ENCODE data around the gene TUBB. TPM values are rescaled to one million over a fixed set of nuclear protein-coding genes. Genes with fewer than 3 reads are reported as not detected.

The TUBB gene
- total and polyA plus RNA-seq, 4 donors, result 115 to 533 (median 210) TPM

GRCh38 chr6:30670760-30671527, 49.2 kb upstream of the TUBB start:
- H3K4me3 ChIP-seq (ENCODE audit: low read depth in 1 of 3, low read length in 3 of 3), result no peak overlapping the region
- peaks cover 5 to 38% (median 18%) of the 10 kb centered on the region in 4 donors for H3K4me1 ChIP-seq (ENCODE audit: control insufficient read depth in 4 of 4, insufficient read depth in 4 of 4, low read length in 3 of 4)
- 90% methylated on average over 27 of the region's 27 CpGs for WGBS
- DNase-seq (ENCODE audit: low spot score), result no peak
- peaks cover 0 to 30% (median 11%) of the 10 kb centered on the region in 4 donors for H3K36me3 ChIP-seq (ENCODE audit: control insufficient read depth in 4 of 4, insufficient read depth in 3 of 4, low read depth in 1 of 4, low read length in 3 of 4)
- no peak overlapping the region for H3K27ac ChIP-seq (ENCODE audit: low read depth in 1 of 2, low read length in 2 of 2)
- no peak overlapping the region for H3K9ac ChIP-seq (ENCODE audit: low read depth in 1 of 2, low read length in 2 of 2)
- TF ChIP-seq, protein P1, sequence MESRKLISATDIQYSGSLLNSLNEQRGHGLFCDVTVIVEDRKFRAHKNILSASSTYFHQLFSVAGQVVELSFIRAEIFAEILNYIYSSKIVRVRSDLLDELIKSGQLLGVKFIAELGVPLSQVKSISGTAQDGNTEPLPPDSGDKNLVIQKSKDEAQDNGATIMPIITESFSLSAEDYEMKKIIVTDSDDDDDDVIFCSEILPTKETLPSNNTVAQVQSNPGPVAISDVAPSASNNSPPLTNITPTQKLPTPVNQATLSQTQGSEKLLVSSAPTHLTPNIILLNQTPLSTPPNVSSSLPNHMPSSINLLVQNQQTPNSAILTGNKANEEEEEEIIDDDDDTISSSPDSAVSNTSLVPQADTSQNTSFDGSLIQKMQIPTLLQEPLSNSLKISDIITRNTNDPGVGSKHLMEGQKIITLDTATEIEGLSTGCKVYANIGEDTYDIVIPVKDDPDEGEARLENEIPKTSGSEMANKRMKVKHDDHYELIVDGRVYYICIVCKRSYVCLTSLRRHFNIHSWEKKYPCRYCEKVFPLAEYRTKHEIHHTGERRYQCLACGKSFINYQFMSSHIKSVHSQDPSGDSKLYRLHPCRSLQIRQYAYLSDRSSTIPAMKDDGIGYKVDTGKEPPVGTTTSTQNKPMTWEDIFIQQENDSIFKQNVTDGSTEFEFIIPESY (IDR thresholded peaks at IDR 0.05), result no peak
- H3K9me3 ChIP-seq (ENCODE audit: control insufficient read depth in 4 of 4, low read length in 3 of 4), result no peaks in the 10 kb centered on the region
- H3K27me3 ChIP-seq (ENCODE audit: control insufficient read depth in 4 of 4, insufficient read depth in 4 of 4, low read length in 3 of 4), result no peaks in the 10 kb centered on the region

DNA sequence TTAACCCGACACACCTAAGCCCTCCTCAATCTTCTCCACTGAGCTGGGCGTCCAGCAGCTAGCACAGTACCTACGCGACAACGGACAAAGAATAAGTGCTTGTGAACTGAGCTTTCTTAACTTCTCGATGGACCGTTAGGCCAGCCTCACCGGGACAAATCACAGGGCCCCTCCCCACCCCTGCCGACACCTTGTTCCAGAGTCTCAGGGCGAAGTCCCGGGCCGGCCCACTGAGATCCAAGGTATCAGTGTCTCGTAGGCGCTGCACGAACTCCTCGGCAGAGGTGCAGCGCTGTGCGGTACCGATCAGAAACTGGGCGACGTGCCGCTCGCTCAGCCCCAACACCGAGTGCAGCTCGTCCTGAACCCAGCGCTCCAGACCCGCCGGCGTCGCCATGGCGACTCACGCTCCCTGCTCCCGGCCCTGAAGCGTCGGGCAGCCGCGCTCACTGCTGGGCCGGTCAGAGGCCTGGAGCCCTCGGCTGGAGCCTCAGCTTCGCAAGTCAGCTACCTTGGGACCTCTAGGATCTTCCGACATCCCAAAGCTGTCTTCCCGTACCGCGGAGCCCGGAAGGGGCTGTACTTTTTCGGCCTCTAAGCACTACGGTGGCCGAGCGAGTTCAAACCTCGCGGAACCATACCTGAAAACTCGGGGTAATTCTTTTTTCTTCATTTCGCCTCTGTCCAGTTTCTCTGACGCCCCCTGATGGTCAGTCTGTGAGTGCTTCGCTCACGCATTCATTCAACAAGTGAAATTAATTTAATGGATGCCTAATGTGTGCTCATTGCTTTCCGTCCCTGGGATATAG, 47.5 kb upstream of the TUBB start, which contains the start of gene DHX16:
DHX16 (minus strand) TSS at position 562 of the 809 bp plus-strand sequence; CDS start at position 397, 165 bp downstream.
- peaks cover 11 to 55% (median 35%) of the 10 kb centered on the region in 4 donors for H3K4me1 ChIP-seq (ENCODE audit: control insufficient read depth in 4 of 4, insufficient read depth in 4 of 4, low read length in 3 of 4)
- TF ChIP-seq FOXA2 (IDR thresholded peaks at IDR 0.05), result no peak
- TF ChIP-seq, protein P1 (IDR thresholded peaks at IDR 0.05), result peak; percentile 98
- peak; percentile 62 for TF ChIP-seq NR2F2 (IDR thresholded peaks at IDR 0.05)
- no peak for TF ChIP-seq TAF1 (conservative IDR thresholded peaks at IDR 0.05)
- peak in 1 of 2 donors; percentile 60 for TF ChIP-seq JUND (IDR thresholded peaks at IDR 0.05)
- TF ChIP-seq HNF4G (IDR thresholded peaks at IDR 0.05), result peak; percentile 20
- TF ChIP-seq FOXA1 (IDR thresholded peaks at IDR 0.05), result no peak
- TF ChIP-seq GABPA (IDR thresholded peaks at IDR 0.05 in 1 of 2, conservative IDR thresholded peaks at IDR 0.05 in 1 of 2), result peak; percentile 50 to 90
- peak; percentile 63 to 70 for TF ChIP-seq RXRA (IDR thresholded peaks at IDR 0.05)
- TF ChIP-seq REST (IDR thresholded peaks at IDR 0.05), result peak; percentile 55
- TF ChIP-seq RAD21 (IDR thresholded peaks at IDR 0.05), result peak; percentile 86 to 88
- TF ChIP-seq SP1 (IDR thresholded peaks at IDR 0.05), result peak; percentile 66
- peak in 1 of 2 donors; percentile 52 for TF ChIP-seq EGR1 (IDR thresholded peaks at IDR 0.05; ENCODE audit: low read depth in 2 of 2)
- TF ChIP-seq, protein P2, sequence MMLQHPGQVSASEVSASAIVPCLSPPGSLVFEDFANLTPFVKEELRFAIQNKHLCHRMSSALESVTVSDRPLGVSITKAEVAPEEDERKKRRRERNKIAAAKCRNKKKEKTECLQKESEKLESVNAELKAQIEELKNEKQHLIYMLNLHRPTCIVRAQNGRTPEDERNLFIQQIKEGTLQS (IDR thresholded peaks at IDR 0.05), result peak; percentile 58
- peak; percentile 57 for TF ChIP-seq MAX (IDR thresholded peaks at IDR 0.05)
- TF ChIP-seq YY1 (IDR thresholded peaks at IDR 0.05), result peak; percentile 96
- peak; percentile 47 to 54 for TF ChIP-seq HNF4A (conservative IDR thresholded peaks at IDR 0.05)
- TF ChIP-seq CTCF (IDR thresholded peaks at IDR 0.05; ENCODE audit: low read depth, low read length, missing input control), result peak; percentile 97
- H3K27me3 ChIP-seq (ENCODE audit: control insufficient read depth in 4 of 4, insufficient read depth in 4 of 4, low read length in 3 of 4), result no peaks in the 10 kb centered on the region

More for the DNA sequence above, 47.5 kb upstream of the TUBB start, which contains the start of gene DHX16:
- H3K27ac ChIP-seq (ENCODE audit: low read depth in 1 of 2, low read length in 2 of 2), result peak within 1 kb of the TSS; percentile 44 to 66
- peak within 1 kb of the TSS; percentile 41 to 69 for H3K9ac ChIP-seq (ENCODE audit: low read depth in 1 of 2, low read length in 2 of 2)
- no peaks in the 10 kb centered on the region for H3K9me3 ChIP-seq (ENCODE audit: control insufficient read depth in 4 of 4, low read length in 3 of 4)
- under 1% methylated on average over 57 of the region's 57 CpGs for WGBS
- H3K36me3 ChIP-seq (ENCODE audit: control insufficient read depth in 4 of 4, insufficient read depth in 3 of 4, low read depth in 1 of 4, low read length in 3 of 4), result peaks cover 0 to 27% (median 12%) of the 10 kb centered on the region in 4 donors
- peak; percentile 94 for DNase-seq (ENCODE audit: low spot score)
- peak within 1 kb of the TSS; percentile 81 to 95 (median 91) for H3K4me3 ChIP-seq (ENCODE audit: low read depth in 1 of 3, low read length in 3 of 3)
